Liver (tissue), 2 donors: ENCODE data around the gene CCP110.

Source experiments
- YY1 ChIP-seq: IDR thresholded peaks from 2 replicates; pipeline ENCODE4 v1.6.1; 2016; ENCODE audit warnings: antibody characterized with exemption, mild to moderate bottlenecking
- TF ChIP-seq, protein P1 (sequence below): fragments of 150-350 bp; IDR thresholded peaks from 2 replicates; pipeline ENCODE4 v1.5.1; 2017; ENCODE audit warnings: improper control_type of control experiment, low read depth, low read length; ENCODE audit not compliant: missing input control
- TF ChIP-seq, protein P2 (sequence below): IDR thresholded peaks from 2 replicates; pipeline ENCODE4 v1.6.1; 2016; ENCODE audit warnings: antibody characterized with exemption
- donor health status: healthy.

DNA sequence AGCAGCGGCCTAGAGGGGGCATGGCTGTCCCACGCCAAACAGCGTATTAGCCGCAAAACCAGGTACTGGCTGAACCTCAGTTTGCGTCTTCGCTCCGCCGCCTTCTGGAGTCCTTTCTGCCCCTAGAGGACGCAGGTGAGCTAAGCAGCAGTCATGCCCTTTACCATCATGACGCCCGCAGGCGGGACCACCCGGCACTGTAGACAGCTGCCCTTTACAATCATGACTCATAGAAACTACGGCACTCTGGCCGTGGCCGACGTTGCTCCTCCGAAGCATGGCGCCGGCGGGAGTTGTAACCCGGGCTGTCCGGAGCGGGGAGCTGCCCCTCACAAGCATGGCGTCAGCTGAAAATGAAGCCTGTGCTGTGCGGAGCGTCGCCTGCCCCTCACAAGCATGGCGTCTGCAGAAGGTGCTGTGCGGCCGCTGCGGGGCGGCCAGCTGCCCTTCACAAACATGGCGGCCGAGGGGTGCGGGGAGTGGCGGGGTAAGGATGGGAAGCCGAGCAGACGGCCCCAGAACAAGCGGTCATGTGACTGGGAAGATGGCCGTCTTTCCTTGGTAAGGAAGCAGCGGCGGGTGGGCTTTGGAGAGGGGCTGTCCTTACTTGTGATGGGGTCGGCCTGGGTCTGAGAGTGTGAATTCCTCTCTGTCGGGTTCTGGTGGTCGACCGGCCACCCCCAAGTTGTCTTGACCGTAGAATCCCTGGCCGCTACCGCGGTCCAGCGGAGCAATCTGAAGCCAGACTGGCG lies 31.6 kb downstream of the CCP110 start, which contains the start of gene VPS35L:
- TF ChIP-seq, protein P1, sequence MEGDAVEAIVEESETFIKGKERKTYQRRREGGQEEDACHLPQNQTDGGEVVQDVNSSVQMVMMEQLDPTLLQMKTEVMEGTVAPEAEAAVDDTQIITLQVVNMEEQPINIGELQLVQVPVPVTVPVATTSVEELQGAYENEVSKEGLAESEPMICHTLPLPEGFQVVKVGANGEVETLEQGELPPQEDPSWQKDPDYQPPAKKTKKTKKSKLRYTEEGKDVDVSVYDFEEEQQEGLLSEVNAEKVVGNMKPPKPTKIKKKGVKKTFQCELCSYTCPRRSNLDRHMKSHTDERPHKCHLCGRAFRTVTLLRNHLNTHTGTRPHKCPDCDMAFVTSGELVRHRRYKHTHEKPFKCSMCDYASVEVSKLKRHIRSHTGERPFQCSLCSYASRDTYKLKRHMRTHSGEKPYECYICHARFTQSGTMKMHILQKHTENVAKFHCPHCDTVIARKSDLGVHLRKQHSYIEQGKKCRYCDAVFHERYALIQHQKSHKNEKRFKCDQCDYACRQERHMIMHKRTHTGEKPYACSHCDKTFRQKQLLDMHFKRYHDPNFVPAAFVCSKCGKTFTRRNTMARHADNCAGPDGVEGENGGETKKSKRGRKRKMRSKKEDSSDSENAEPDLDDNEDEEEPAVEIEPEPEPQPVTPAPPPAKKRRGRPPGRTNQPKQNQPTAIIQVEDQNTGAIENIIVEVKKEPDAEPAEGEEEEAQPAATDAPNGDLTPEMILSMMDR: peak; percentile 53
- TF ChIP-seq, protein P2, sequence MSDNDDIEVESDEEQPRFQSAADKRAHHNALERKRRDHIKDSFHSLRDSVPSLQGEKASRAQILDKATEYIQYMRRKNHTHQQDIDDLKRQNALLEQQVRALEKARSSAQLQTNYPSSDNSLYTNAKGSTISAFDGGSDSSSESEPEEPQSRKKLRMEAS: peak; percentile 82
- peak; percentile 100 for TF ChIP-seq YY1
